Mononuclear cell (primary cell): ENCODE measurements around the gene SAMD1. TPM values are rescaled to one million over a fixed set of nuclear protein-coding genes. Genes with fewer than 3 reads are reported as not detected.
"Not testable (repeated sequence)": the region's sequence is repeated elsewhere in the genome, so short reads cannot be mapped to it uniquely, and the experiment has no call there.

Source experiments
- H3K27me3 ChIP-seq: 2 replicates; pipeline ENCODE4 v1.6.0; 2011; ENCODE audit warnings: low read length, control low read depth; ENCODE audit not compliant: insufficient read depth
- H3K4me1 ChIP-seq: 2 replicates; pipeline ENCODE4 v1.5.1; 2011; ENCODE audit warnings: mild to moderate bottlenecking, low read length, control low read depth; ENCODE audit not compliant: insufficient read depth
- H3K4me3 ChIP-seq: 2 replicates; pipeline ENCODE4 v1.5.1; 2011; ENCODE audit warnings: mild to moderate bottlenecking, low read length, moderate library complexity
- H3K9me3 ChIP-seq: 2 replicates; pipeline ENCODE4 v1.5.1; 2011; ENCODE audit warnings: low read depth, mild to moderate bottlenecking, control low read depth, low read length
- total RNA-seq: library from RNA; depleted of rRNA; stranded (reverse); fragments of >200 nt; gene quantifications from one replicate; pipeline ENCODE4 v1.2.3, GENCODE V29; 2012

SAMD1 gene
- total RNA-seq, 1 donor, result 22.2 TPM

DNA sequence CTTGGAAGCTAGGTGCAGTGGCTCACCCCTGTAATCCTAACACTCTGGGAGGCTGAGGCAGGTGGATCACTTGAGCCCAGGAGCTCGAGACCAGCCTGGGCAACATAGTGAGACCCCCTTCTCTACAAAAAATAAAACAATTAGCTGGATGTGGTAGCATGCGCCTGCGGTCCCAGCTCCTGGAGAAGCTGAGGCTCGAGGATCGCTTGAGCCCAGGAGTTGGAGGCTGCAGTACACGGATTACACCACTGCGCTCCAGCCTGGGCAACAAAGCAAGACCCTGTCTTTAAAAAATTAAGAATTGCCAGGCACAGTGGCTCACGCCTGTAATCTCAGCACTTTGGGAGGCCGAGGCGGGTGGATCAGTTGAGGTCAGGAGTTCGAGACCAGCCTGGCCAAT, 39.6 kb downstream of the SAMD1 start:
- not testable (repeated sequence) for H3K4me1 ChIP-seq, H3K4me3 ChIP-seq, H3K9me3 ChIP-seq, H3K27me3 ChIP-seq

DNA sequence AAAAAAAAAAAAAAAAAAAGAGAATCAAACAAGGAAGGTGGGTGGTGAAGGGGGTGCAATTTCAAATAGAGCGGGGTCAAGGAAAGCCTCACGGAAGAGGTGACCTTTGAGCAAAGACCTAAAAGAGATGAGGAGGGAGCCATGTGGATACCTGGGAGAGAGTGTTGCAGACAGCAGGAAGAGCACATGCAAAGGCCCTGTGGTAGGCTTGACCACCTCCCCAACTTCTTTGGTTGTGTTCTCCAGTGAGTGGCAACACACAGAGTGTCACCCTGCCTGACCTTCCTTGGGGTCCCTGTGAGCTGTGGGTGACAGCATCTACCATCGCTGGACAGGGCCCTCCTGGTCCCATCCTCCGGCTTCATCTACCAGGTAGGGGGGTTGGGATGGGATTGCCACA, 40.0 kb downstream of the SAMD1 start:
- Histone ChIP-seq H3K4me1 (no peaks in the 10 kb centered on the region), H3K27me3 (no peaks in the 10 kb centered on the region), H3K4me3 (no peak overlapping the region), H3K9me3 (no peaks in the 10 kb centered on the region)

DNA sequence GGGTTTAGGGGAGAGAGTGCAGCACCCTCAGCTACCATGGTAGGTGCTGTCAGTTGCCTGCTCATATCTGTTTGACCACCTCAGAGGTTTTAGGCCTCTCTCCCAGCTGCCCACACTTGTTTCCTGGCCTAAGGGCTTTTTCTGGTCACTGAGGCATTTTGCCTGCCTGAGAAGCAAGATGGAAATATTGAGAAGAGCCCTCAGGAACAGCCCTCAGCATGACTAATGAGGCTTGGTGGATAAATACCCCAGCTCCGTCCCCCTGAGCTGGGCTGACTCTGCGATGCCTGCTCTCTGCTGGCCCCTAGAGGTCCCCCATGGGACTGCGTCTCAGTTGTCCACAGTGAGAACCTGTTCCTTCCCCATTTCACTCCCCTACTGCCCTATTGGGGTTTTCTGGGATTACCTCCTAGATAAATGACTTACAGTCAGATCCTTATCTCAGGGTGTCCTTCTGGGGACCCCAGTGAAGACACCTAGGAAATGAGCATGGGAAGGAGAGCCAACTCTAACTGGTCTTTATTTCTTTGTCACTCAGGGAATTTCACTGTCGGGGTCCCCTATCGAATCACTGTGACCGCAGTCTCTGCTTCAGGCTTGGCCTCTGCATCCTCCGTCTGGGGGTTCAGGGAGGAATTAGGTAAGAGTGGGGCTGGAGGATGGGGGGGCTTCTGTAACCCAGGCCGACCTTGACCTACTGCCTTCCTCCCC, 42.0 kb downstream of the SAMD1 start:
- Histone ChIP-seq H3K9me3 (no peaks in the 10 kb centered on the region), H3K27me3 (no peaks in the 10 kb centered on the region), H3K4me3 (no peak overlapping the region), H3K4me1 (no peaks in the 10 kb centered on the region)

DNA sequence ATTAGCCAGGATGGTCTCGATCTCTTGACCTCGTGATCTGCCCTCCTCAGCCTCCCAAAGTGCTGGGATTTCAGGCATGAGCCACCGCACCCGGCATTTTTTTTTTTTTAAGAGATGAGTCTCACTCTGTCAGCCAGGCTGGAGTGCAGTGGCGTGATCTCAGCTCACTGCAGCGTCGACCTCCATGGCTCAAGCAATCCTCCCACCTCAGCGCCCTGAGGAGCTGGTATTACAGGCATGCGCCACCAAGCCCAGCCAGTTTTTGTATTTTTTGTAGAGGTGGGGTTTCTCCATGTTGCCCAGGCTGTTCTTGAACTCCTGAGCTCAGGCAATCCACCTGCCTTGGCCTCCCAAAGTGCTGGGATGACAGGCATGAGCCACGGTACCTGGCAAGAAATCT, 42.7 kb downstream of the SAMD1 start:
- H3K27me3 ChIP-seq, H3K4me1 ChIP-seq, H3K4me3 ChIP-seq, H3K9me3 ChIP-seq: not testable (repeated sequence)

DNA sequence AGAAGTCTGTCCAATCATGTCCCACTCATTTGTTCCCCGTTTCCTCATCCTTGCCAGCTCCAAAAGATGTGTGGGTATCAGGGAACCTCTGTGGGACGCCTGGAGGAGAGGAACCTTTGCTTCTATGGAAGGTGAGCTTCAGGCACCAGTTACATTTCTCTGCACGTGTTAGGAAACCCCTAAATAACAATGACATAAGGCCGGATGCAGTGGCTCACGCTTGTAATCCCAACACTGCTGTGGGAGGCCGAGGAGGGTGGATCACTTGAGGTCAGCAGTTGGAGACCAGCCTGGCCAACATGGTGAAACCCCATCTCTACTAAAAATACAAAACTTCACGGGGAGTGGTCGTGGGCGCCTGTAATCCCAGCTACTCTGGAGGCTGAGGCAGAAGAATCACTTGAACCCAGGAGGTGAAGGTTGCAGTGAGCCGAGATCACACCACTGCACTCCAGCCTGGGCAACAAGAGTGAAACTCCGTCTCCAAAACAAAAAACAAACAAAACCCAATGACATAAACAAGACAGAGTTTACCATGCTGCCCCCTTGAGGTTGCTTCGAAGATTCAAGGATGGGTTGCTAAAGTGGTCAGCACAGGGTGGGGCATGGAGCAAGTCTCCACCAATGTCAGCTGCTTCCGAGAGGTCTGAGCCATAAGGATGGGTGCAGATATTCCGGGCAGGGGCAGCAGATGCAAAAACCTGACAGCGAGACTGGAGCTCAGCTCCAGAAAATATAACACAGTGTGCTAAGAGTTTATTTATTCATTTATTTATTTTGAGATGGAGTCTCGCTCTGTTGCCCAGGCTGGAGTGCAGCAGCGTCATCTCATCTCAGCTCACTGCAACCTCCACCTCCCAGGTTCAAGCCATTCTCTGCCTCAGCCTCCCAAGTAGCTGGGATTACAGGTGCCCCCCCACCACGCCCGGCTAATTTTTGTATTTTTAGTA, 47.6 kb downstream of the SAMD1 start:
- not testable (repeated sequence) for H3K4me1 ChIP-seq, H3K4me3 ChIP-seq, H3K9me3 ChIP-seq, H3K27me3 ChIP-seq

DNA sequence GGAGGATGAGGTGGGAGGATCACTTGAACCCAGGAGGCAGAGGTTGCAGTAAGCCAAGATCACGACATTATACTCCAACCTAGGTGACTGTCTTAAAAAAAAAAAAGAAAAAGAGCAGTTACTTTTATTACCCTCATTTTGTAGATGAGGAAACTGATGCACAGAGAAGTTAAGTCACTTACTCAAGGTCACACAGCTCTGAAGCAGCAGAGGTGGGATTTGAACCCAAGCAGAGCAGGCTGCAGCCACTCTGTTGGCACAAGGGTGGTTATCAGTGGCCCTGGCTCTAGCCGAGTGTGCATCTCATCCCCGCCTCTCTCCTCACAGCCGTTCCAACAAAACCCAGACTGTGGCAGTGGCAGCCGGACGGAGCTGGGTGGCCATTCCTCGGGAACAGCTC, 51.4 kb downstream of the SAMD1 start:
- H3K4me3 ChIP-seq, result no peak overlapping the region
- H3K9me3 ChIP-seq, result no peaks in the 10 kb centered on the region
- peaks cover 7% of the 10 kb centered on the region for H3K4me1 ChIP-seq

More for the DNA sequence above, 51.4 kb downstream of the SAMD1 start:
- no peaks in the 10 kb centered on the region for H3K27me3 ChIP-seq

Other genes starting within 250 kb of the SAMD1 start
- gene NANOS3, start 213.6 kb downstream of the SAMD1 start, total RNA-seq, result not detected
- gene BRME1, start 184.6 kb downstream of the SAMD1 start, total RNA-seq, result 0.10 TPM
- gene CC2D1A, start 184.6 kb downstream of the SAMD1 start, total RNA-seq, result 8.2 TPM
- gene PODNL1, start 152.3 kb downstream of the SAMD1 start, total RNA-seq, result not detected
- 26.1 TPM for gene DCAF15, start 138.2 kb downstream of the SAMD1 start, total RNA-seq
- gene RFX1, start 84.4 kb downstream of the SAMD1 start, total RNA-seq, result 2.5 TPM
- not detected for gene RLN3, start 62.6 kb downstream of the SAMD1 start, total RNA-seq
- gene IL27RA, start 59.0 kb downstream of the SAMD1 start, total RNA-seq, result 18.5 TPM
- under 0.01 TPM for gene PALM3, start 28.7 kb downstream of the SAMD1 start, total RNA-seq
- 1.7 TPM for gene MISP3, start 18.0 kb downstream of the SAMD1 start, total RNA-seq
- gene C19orf67, start 5.0 kb downstream of the SAMD1 start, total RNA-seq, result not detected
- 62.0 TPM for gene PRKACA, start 27.0 kb upstream of the SAMD1 start, total RNA-seq
- gene ASF1B, start 45.8 kb upstream of the SAMD1 start, total RNA-seq, result 0.94 TPM
- 4.0 TPM for gene ADGRL1, start 115.4 kb upstream of the SAMD1 start, total RNA-seq